Activated CD4-positive, CD25-positive, alpha-beta regulatory T cell treated with anti-CD3 and anti-CD28 coated beads, Interleukin-2, amount 50 U/mL, for 24 hours (primary cell): ENCODE measurements around the gene SEC22C.
A peak's percentile ranks its signal among the peaks of the same experiment; 100 is the strongest.
"Not testable (repeated sequence)": the region's sequence is repeated elsewhere in the genome, so short reads cannot be mapped to it uniquely, and the experiment has no call there.

Experiments
- ATAC-seq, 2 donors: fragments of 150-1000 bp; cut with Tn5 transposase; one replicate each; pipeline ENCODE4 v1.10.0; 2021; ENCODE audit warnings: mild to moderate bottlenecking in 1 of 2, moderate library complexity in 1 of 2

The SEC22C gene, protein sequence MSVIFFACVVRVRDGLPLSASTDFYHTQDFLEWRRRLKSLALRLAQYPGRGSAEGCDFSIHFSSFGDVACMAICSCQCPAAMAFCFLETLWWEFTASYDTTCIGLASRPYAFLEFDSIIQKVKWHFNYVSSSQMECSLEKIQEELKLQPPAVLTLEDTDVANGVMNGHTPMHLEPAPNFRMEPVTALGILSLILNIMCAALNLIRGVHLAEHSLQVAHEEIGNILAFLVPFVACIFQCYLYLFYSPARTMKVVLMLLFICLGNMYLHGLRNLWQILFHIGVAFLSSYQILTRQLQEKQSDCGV

GRCh38 chr3:42581709-42582473, at the start of gene SEC22C:
TSS of gene SEC22C (minus strand) at chr3:42581967. CDS start at chr3:42569046, 12,921 bp downstream.
- ATAC-seq = peak; percentile 93 to 95

DNA sequence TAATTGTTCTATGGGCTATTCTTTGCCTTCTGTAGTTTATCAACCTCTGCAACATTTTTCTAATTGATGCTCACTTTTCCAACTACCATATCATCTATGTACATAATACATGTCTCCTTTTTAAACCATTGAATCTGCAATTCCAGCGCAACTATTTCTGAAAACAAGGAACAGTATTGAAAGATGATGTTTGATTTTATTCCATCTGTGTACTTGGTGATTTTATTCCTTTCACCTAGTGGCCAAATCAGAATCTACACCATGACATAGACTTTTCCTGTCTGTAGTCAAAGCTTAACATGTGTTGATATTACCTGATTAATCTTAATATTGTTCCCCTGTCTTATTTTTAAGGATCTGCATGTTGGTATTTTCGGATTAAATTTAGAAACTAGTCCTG, 31.7 kb upstream of the SEC22C start:
- ATAC-seq = peak in 1 of 2 donors; percentile 56

DNA sequence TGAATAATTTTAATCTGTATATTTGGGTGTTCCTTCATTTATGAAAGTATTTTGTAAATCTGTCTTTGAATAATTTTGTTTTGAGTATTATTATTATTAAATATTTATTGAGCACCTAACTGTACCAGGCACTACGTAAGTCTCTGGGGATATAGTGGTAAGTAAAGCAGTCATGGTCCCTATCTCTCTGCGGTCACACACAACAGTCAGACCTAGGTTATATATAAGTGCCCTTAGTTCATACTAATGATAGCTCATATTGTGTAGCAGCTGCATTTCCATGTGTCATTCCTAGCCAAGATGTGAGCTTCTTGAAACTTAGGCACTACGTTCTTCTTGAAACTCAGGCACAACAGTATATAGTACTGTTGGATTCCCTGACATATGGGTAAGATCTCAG, 31.2 kb upstream of the SEC22C start:
- peak in 1 of 2 donors; percentile 48 for ATAC-seq

DNA sequence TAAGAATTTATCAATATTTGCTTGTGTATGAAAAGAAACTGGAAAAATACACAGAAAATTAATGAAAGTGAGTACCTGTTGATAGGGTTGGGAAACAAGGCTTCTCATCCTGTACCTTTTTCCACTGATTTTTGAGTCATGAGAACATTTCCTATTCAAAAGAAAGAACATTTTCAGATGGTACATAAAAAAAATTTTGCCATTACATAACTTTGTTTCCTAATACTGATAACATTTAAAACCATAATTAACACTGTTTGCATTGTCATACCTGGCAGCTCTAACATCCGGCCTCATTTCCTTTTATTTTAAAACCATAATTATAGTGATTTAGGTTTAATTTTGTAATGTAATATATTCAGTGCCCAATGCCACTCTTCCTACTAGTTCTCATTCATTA, 30.4 kb upstream of the SEC22C start:
- no peak for ATAC-seq

- peak; percentile 49 to 56 for ATAC-seq
Observed at GRCh38 chr3:42610976-42611375, 29.2 kb upstream of the SEC22C start.

- no peak for ATAC-seq
Observed at GRCh38 chr3:42608581-42608980, 26.8 kb upstream of the SEC22C start.

- no peak for ATAC-seq
Observed at GRCh38 chr3:42605546-42606173, 23.9 kb upstream of the SEC22C start.

DNA sequence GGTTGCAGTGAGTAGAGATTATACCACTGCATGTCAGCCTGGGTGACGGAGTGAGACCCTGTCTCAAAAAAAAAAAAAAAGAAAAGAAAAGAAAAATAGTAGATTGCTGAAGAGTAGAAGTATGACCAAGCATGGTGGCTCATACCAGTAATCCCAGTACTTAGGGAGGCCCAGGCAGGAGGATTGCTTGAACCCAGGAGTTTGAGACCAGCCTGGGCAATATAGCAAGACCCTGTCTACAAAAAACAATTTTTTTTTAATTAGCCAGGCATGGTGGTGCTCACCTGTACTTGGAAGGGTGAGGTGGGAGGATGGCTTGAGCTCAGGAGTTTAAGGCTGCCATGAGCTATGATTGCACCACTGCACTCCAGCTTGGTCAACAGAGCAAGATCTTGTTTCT, 21.2 kb upstream of the SEC22C start:
- no peak for ATAC-seq

DNA sequence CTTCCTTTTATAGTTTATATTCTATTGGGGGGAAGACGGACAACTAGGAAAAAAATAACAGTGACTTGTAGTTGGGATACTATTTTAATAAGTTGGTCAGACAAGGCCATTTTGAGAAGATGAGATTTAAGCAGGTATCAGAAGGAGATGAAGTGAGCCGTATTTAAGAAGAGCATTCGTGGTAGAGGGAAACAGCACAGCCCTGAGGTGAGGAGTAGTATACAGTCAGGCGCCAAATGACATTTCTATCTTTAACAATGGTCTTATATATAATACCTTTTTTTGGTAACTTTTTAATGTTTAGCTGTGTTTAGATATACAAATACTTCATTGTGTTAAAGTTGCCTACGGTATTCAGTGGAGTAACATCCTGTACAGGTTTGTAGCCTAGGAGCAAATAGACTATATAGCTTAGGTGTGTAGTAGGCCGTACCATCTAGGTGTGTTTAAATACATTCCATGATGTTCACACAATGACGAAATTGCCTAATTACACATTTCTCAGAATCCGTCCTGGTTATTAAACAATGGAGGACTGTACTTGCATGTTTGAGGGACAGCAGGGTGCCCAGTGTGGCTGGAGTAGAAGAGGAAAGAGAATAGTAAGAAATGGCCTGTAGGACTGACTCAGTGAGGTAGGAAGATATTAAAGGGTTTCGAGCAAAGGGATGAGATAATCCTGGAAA, 20.3 kb upstream of the SEC22C start:
- no peak for ATAC-seq

GRCh38 chr3:42600958-42601675, 19.4 kb upstream of the SEC22C start:
- ATAC-seq = peak; percentile 9 to 12

- ATAC-seq = peak; percentile 86 to 90
Observed at GRCh38 chr3:42600111-42600957, 18.6 kb upstream of the SEC22C start, which contains the start of gene NKTR. TSS of gene NKTR (plus strand) at chr3:42600686. CDS start at chr3:42601007, 321 bp downstream.

DNA sequence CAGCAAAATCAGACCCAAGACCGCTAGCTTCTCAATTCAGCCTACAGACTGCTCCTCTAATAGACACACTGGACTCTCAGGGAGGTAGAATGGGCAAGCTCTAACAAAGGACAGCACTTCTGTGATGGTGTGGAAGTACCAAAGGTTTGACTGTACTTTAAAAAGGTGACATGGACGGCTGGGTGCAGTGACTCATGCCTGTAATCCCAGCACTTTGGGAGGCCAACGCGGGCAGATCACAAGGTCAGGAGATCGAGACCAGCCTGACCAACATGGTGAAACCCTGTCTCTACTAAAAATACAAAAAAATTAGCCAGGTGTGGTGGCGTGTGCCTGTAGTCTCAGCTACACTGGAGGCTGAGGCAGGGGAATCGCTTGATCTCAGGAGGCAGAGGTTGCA, 15.3 kb upstream of the SEC22C start:
- not testable (repeated sequence) for ATAC-seq

DNA sequence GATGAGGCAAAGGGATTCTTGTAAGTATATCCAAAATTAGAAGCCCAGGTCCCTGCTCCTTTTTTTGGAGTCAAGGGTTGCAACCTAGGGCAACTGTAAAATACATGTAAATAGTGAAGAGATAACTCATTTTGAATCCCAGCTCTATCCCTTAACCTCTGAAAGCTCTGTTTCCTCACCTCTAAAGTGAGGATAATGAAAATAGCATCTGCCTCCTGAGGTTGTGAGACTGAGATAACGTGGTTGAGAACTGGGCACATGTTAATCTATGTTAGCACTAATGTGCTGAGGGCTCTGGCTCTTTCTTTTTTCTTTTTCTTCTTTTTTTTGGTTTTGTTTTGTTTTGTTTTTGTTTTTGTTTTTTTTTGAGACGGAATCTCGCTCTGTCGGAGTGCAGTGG, 13.9 kb upstream of the SEC22C start:
- no peak for ATAC-seq

- no peak for ATAC-seq
Observed at GRCh38 chr3:42593635-42594034, 11.9 kb upstream of the SEC22C start.

GRCh38 chr3:42591811-42592210, 10.0 kb upstream of the SEC22C start:
- no peak for ATAC-seq

GRCh38 chr3:42590989-42591756, 9.4 kb upstream of the SEC22C start:
- ATAC-seq = no peak

GRCh38 chr3:42589382-42590109, 7.8 kb upstream of the SEC22C start:
- no peak for ATAC-seq

- no peak for ATAC-seq
Observed at GRCh38 chr3:42588625-42589024, 6.9 kb upstream of the SEC22C start.

- ATAC-seq = no peak
Observed at GRCh38 chr3:42582474-42583070, 805 bp upstream of the SEC22C start.

DNA sequence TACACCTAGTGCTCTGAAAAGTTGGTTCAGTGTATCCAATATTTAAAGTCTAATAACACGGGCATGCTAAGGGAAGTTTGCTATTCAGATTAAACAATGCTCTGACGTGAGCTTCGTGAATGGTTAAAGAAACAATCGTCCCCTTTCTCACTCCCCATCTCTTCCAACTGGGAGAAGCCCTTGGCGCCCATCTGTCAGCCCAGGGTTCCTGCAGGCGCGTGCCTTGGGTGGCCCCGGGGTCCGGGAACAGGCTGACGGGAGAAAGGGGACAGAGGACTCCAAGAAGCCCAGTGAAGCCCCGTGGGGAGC, 413 bp downstream of the SEC22C start:
- ATAC-seq = no peak
